Stomach (tissue), 9 donors: ENCODE measurements around the gene RPE65. TPM values are rescaled to one million over a fixed set of nuclear protein-coding genes. Genes with fewer than 3 reads are reported as not detected.

ENCODE experiments used
- DNase-seq, 2 donors: peaks; one replicate each; pipeline versions ENCODE4 v3.0.0 to v3.0.0-alpha.2; 2013 to 2019
- H3K27ac ChIP-seq, 5 donors: fragments of 200-600 bp in 4 of 5; sonication (generic) in 4 of 5; one replicate each; pipeline ENCODE4 v1.5.1; 2013 to 2019; ENCODE audit warnings: mild to moderate bottlenecking in 1 of 5, moderate library complexity in 1 of 5
- H3K27me3 ChIP-seq, 3 donors: fragments of 200-600 bp; sonication (generic); one replicate each; pipeline ENCODE4 v1.5.1; 2017 to 2019; ENCODE audit warnings: mixed run types in 1 of 3
- H3K36me3 ChIP-seq, 4 donors: fragments of 200-600 bp; sonication (generic); 1 replicate in 3 of 4; 2 replicates in 1 of 4; pipeline ENCODE4 v1.5.1; 2016 to 2019
- H3K4me1 ChIP-seq, 4 donors: fragments of 200-600 bp; sonication (generic); one replicate each; pipeline ENCODE4 v1.5.1; 2016 to 2019
- H3K4me3 ChIP-seq, 4 donors: fragments of 200-600 bp; sonication (generic) in 3 of 4; one replicate each; pipeline ENCODE4 v1.5.1; 2016 to 2019; ENCODE audit warnings: mild to moderate bottlenecking in 1 of 4
- H3K9me3 ChIP-seq, 4 donors: fragments of 200-600 bp; sonication (generic); one replicate each; pipeline ENCODE4 v1.5.1; 2016 to 2019
- CTCF ChIP-seq, 7 experiments: fragments of 450-650 bp in 4 of 7; fragments of 200-600 bp in 3 of 7; sonication (generic) in 3 of 7; IDR thresholded peaks; one replicate each; pipeline ENCODE4 v1.5.1; 2016 to 2019; ENCODE audit warnings: antibody characterized with exemption in 7 of 7, control low read depth in 2 of 7, mild to moderate bottlenecking in 1 of 7
- EP300 ChIP-seq: sonication (generic); formaldehyde crosslinking; IDR thresholded peaks from one replicate; pipeline ENCODE4 v1.6.1; 2017; ENCODE audit warnings: antibody characterized with exemption
- POLR2A ChIP-seq, 4 donors: fragments of 450-650 bp; IDR thresholded peaks; one replicate each; pipeline ENCODE4 v1.6.1; 2016; ENCODE audit warnings: antibody characterized with exemption in 4 of 4, control low read depth in 2 of 4, mild to moderate bottlenecking in 1 of 4, moderate library complexity in 1 of 4
- POLR2AphosphoS5 ChIP-seq, 3 donors: sonication (generic); formaldehyde crosslinking; IDR thresholded peaks; one replicate each; pipeline ENCODE4 v1.6.1; 2016; ENCODE audit warnings: antibody characterized with exemption in 3 of 3
- WGBS, 5 donors: extraction: QIAGEN DNeasy Blood & Tissue Kit in 3 of 5; methylation state at CpG; one replicate each; pipeline versions ENCODE4 v1.1.5 to v1.1.7; 2013 to 2018; 5-methylcytosine and 5-hydroxymethylcytosine counted together
- intact Hi-C: fragments of 100-400 bp; cut with DNase I; formaldehyde crosslinking; loops from one replicate; pipeline ENCODE4 v1.15.1; 2023; ENCODE audit warnings: low total_unique reads
- polyA plus RNA-seq, 3 donors: library from polyadenylated mRNA; stranded (reverse); fragments of 200-250 nt; gene quantifications; one replicate each; pipeline ENCODE4 v1.2.3, GENCODE V29; 2013
- total RNA-seq, 5 donors: library from RNA; depleted of rRNA; stranded (reverse); fragments of >200 nt; gene quantifications; one replicate each; pipeline versions ENCODE4 v1.1.0 to v1.2.3, GENCODE V29; 2014 to 2016
- donor health status: healthy with polysubstance abuse.
- donor health status: Bipolar disorder and iron deficiency.
- donor health status: healthy.

RPE65 gene
- total and polyA plus RNA-seq, 8 donors: 0.03 to 1.7 (median 0.46) TPM; not detected in 3

- Histone ChIP-seq H3K9me3 (no peaks in the 10 kb centered on the region), H3K27ac (no peak overlapping the region), H3K27me3 (no peaks in the 10 kb centered on the region), H3K4me3 (no peak overlapping the region), H3K36me3 (no peaks in the 10 kb centered on the region), H3K4me1 (no peaks in the 10 kb centered on the region)
- no peak for DNase-seq
- intact Hi-C loops: no loop called here
- no peak for TF ChIP-seq CTCF (IDR thresholded peaks at IDR 0.05)
- no peak for TF ChIP-seq POLR2AphosphoS5 (IDR thresholded peaks at IDR 0.05)
- no peak for TF ChIP-seq POLR2A (IDR thresholded peaks at IDR 0.05)
- TF ChIP-seq EP300: no peak
Measured at GRCh38 chr1:68473060-68473459, 23.3 kb upstream of the RPE65 start.

GRCh38 chr1:68470388-68470970 lies 20.7 kb upstream of the RPE65 start:
- 64 to 81% (median 77%) methylated on average over 2 of the region's 2 CpGs for WGBS, 5 donors
- H3K27ac ChIP-seq: no peak overlapping the region
- no peaks in the 10 kb centered on the region for H3K36me3 ChIP-seq
- no peaks in the 10 kb centered on the region for H3K4me1 ChIP-seq
- no peaks in the 10 kb centered on the region for H3K27me3 ChIP-seq
- peak in 1 of 2 donors; percentile 30 for DNase-seq
- H3K4me3 ChIP-seq: no peak overlapping the region
- H3K9me3 ChIP-seq: no peaks in the 10 kb centered on the region
- intact Hi-C loops: no loop called here
- TF ChIP-seq CTCF (IDR thresholded peaks at IDR 0.05): peak in 2 of 7 experiments; percentile 12 to 19
- TF ChIP-seq POLR2A (IDR thresholded peaks at IDR 0.05): no peak

GRCh38 chr1:68464891-68465290 lies 15.1 kb upstream of the RPE65 start:
- Histone ChIP-seq H3K27ac (no peak overlapping the region), H3K4me1 (no peaks in the 10 kb centered on the region), H3K9me3 (peaks cover 0 to 13% (median 6%) of the 10 kb centered on the region in 4 donors), H3K27me3 (no peaks in the 10 kb centered on the region), H3K36me3 (no peaks in the 10 kb centered on the region), H3K4me3 (no peak overlapping the region)
- no peak for TF ChIP-seq CTCF (IDR thresholded peaks at IDR 0.05)
- no peak for TF ChIP-seq EP300
- TF ChIP-seq POLR2AphosphoS5 (IDR thresholded peaks at IDR 0.05): no peak
- no peak for TF ChIP-seq POLR2A (IDR thresholded peaks at IDR 0.05)
- 62 to 70% (median 66%) methylated on average over 6 of the region's 6 CpGs for WGBS, 5 donors
- DNase-seq: no peak
- intact Hi-C loops: no loop called here

GRCh38 chr1:68460935-68461334 lies 11.2 kb upstream of the RPE65 start:
- Histone ChIP-seq H3K27ac (no peak overlapping the region), H3K4me1 (no peaks in the 10 kb centered on the region), H3K27me3 (no peaks in the 10 kb centered on the region), H3K4me3 (no peak overlapping the region), H3K9me3 (peaks cover 0 to 13% (median 6%) of the 10 kb centered on the region in 4 donors), H3K36me3 (no peaks in the 10 kb centered on the region)
- no peak for DNase-seq
- TF ChIP-seq POLR2A (IDR thresholded peaks at IDR 0.05): no peak
- TF ChIP-seq EP300: no peak
- TF ChIP-seq CTCF (IDR thresholded peaks at IDR 0.05): no peak
- WGBS, 5 donors: 85 to 97% (median 89%) methylated on average over 4 of the region's 4 CpGs
- intact Hi-C loops: no loop called here
